ENCODE data around the gene NRP1. TPM values are rescaled to one million over a fixed set of nuclear protein-coding genes. Genes with fewer than 3 reads are reported as not detected.

The NRP1 gene
- total and polyA plus RNA-seq, 2 of the 8 experiments (the other 6 are each of a cell fraction or from before 2014, with no cell fraction given): 1.2 to 2.1 TPM

DNA sequence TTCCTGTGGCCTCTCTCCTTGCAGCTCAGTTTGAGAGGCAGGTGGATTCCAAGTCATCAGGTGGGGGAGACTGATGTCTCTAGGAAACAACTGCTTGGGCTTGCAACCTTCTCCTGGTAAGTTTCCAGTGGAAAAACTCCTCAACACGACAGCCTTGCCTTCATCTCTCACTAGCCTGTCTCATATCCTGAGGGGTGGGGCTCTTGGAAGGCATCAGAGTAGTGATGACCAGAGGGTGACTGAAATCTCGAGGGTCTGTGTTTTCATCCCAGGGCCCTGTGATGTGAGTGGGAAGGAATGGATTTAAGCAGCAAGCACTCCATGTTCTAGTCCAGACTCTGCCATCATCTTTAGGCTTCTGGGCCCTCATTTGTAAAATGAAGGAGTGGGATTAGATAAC, 107.0 kb downstream of the NRP1 start (continued):
- TF ChIP-seq BCL11A (IDR thresholded peaks at IDR 0.05; ENCODE audit: low read depth in 2 of 2, low read length in 2 of 2) (no peak), TCF12 (IDR thresholded peaks at IDR 0.05; ENCODE audit: low read depth, low read length) (no peak), KDM5A (IDR thresholded peaks at IDR 0.05; ENCODE audit: low read length) (no peak), POLR2AphosphoS5 (IDR thresholded peaks at IDR 0.05; ENCODE audit: low read depth, low read length) (no peak)
- TF ChIP-seq, protein P1, sequence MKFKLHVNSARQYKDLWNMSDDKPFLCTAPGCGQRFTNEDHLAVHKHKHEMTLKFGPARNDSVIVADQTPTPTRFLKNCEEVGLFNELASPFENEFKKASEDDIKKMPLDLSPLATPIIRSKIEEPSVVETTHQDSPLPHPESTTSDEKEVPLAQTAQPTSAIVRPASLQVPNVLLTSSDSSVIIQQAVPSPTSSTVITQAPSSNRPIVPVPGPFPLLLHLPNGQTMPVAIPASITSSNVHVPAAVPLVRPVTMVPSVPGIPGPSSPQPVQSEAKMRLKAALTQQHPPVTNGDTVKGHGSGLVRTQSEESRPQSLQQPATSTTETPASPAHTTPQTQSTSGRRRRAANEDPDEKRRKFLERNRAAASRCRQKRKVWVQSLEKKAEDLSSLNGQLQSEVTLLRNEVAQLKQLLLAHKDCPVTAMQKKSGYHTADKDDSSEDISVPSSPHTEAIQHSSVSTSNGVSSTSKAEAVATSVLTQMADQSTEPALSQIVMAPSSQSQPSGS (IDR thresholded peaks at IDR 0.05; ENCODE audit: low read length): no peak
